ENCODE measurements around the gene OSBPL7. TPM values are rescaled to one million over a fixed set of nuclear protein-coding genes. Genes with fewer than 3 reads are reported as not detected.

Gene OSBPL7
- total and polyA plus RNA-seq, 2 of the 4 experiments (the other 2 are of a cell fraction): 5.2 to 14.5 TPM

- Histone ChIP-seq H2BK5ac (ENCODE audit: low read depth, low read length, poor library complexity, severe bottlenecking) (no peak overlapping the region), H2AFZ (replicated peaks; ENCODE audit: low read length, poor library complexity) (peak overlapping the region; percentile 92), H2BK120ac (ENCODE audit: low read depth, low read length) (no peak overlapping the region), H4K20me1 (ENCODE audit: insufficient read depth, low read length) (peaks cover 3% of the 10 kb centered on the region; the same call in 1 of the 2 replicates), H3K27ac (ENCODE audit: insufficient read depth, low read length) (no peak overlapping the region), H3K36me3 (ENCODE audit: control insufficient read depth, insufficient read depth, low read length) (peaks cover 13% of the 10 kb centered on the region), H3K27me3 (ENCODE audit: control insufficient read depth, insufficient read depth, low read length) (no peaks in the 10 kb centered on the region), H3K4me1 (ENCODE audit: control insufficient read depth, insufficient read depth, low read length) (peaks cover 6% of the 10 kb centered on the region), H3K18ac (ENCODE audit: low read depth, low read length) (no peak overlapping the region), H2AK9ac (replicated peaks; ENCODE audit: low read depth, low read length, poor library complexity) (peak overlapping the region; percentile 6), H3K14ac (replicated peaks; ENCODE audit: low read depth, low read length) (peak overlapping the region; percentile 86), H3K79me1 (ENCODE audit: low read depth in 1 of 2, low read length in 2 of 2) (peaks cover 17 to 28% of the 10 kb centered on the region in 2 experiments), H2BK20ac (ENCODE audit: low read depth, low read length) (no peak overlapping the region), H2AK5ac (ENCODE audit: low read depth, low read length) (no peak overlapping the region; the same call in 1 of the 2 replicates), H3K9me1 (ENCODE audit: insufficient read depth, low read length) (peaks cover 13% of the 10 kb centered on the region), H3K9me3 (ENCODE audit: control insufficient read depth, insufficient read depth, low read length) (no peaks in the 10 kb centered on the region), H2BK15ac (ENCODE audit: low read depth, low read length) (no peak overlapping the region), H3K56ac (ENCODE audit: extremely low read depth, insufficient read depth, low read length) (no peak overlapping the region), H3K23ac (ENCODE audit: low read depth, low read length) (0 out of 2 replicates have a peak overlapping the region, but pooled peaks have one; percentile 21), H3K9ac (ENCODE audit: low read depth, low read length) (peak overlapping the region; percentile 22), H4K91ac (ENCODE audit: insufficient read depth, low read depth, low read length) (no peak overlapping the region), H3K4me3 (ENCODE audit: insufficient read depth, low read depth, low read length) (peak overlapping the region; percentile 40), H3K4ac (ENCODE audit: low read depth, low read length) (peak overlapping the region; percentile 2; the same call in 1 of the 2 replicates), H3K4me2 (ENCODE audit: low read depth, low read length) (peak overlapping the region; percentile 96), H4K8ac (ENCODE audit: low read depth in 2 of 2, low read length in 2 of 2) (peak overlapping the region; percentile 1 to 82; a peak in 3 of 4 replicates), H4K5ac (ENCODE audit: low read depth, low read length) (0 out of 2 replicates have a peak overlapping the region, but pooled peaks have one; percentile 27)
- in situ Hi-C loops (cut with MboI; ENCODE audit: low sequenced_read_pairs): no loop called here
- CTCF ChIA-PET: interaction anchor here (0.5 to 1.2 kb wide), 3 partner anchors 9 to 169 kb away, joined by 3 to 7 read pairs (median 3); no protein-coding TSS in a partner anchor
- DNase-seq: no peak
- 88% methylated on average over 1 of the region's 7 CpGs; no CpG with 5 or more reads in 1 of the 2 experiments for WGBS, 2 experiments (ENCODE audit: extremely low coverage in 2 of 2, insufficient read length in 1 of 2)
- no TSS peak for BruUV-seq (replicated peaks)
- POLR2A ChIA-PET (ENCODE audit: unreplicated experiment): interaction anchor here (0.6 to 1.0 kb wide), 4 partner anchors 10 to 472 kb away, joined by 3 to 7 read pairs (median 5); partner anchors contain the start of gene OSBPL7
- TF ChIP-seq NFE2L2 (IDR thresholded peaks at IDR 0.05; ENCODE audit: low read depth, low read length) (no peak), SMC3 (IDR thresholded peaks at IDR 0.05; ENCODE audit: low read depth, low read length) (no peak), RFX5 (IDR thresholded peaks at IDR 0.05; ENCODE audit: low read depth, low read length) (no peak), ELK1 (IDR thresholded peaks at IDR 0.05; ENCODE audit: borderline replicate concordance, low read depth, low read length) (no peak)
- dilution Hi-C loops (cut with HindIII; ENCODE audit: low sequenced_read_pairs, unreplicated experiment): no loop called here
- intact Hi-C loops (cut with micrococcal nuclease): no loop called here
- peak; percentile 8 for ATAC-seq (ENCODE audit: low read depth)
Observed at GRCh38 chr17:47831934-47832327, 10.3 kb upstream of the OSBPL7 start.

Data from IMR-90 (cell line).